ENCODE results near the gene LIMS2.

LIMS2 gene

DNA sequence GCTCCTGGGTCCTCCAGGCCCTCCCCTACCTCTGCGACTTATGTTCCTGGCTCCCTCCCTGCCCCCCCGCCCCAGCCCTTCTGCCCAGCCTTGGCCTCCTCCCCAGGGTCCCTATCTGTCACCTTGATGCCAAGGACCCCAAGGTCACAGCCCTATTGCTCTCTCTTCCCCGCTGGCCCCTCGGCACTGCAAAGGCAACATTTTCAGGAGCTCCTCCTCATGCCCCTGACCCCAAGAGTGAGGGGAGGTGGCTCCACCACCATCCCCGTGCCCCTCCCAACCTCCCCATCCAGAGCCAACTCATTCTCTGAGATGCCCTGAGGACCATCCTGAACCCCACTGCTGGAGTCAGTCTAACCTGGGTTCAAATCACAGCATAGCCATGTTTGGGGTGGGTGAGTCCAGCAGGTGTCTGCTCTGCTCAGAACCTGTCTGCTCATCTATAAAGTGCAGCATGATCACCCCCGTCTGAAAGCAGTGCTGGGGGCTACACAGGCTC lies 11.7 kb downstream of the LIMS2 start:
- no peak overlapping the region for H3K4me3 ChIP-seq (ENCODE audit: low read length)

DNA sequence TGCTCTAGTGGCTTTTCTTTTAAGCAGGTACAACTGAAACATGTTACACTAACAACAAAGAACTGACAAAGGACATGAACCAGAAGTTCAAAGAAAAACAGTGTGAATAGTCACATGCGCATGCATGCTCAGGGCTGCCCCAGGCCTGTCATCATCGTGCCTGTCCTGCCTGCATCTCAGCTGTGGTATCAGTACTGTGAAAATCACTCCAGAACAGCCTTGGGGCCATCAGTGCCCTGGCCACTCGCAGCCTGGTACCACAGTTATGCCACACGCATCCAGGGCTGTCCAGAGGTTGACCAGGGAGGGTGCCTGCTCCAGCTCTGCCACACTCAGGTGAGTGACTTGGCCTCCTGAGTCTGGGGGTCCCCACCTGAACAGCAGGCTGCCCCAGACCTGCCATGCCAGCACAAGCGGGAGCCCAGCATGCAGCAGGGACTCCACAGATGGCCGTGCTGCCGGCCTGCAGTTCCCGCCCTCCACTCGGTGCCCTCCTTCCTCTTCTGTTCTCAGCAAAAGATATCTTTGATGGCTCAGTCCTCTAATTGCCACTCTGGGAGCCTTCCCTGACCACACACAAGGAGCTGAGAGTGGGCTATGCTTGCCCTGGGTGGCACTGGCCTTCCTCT lies 12.3 kb downstream of the LIMS2 start:
- peaks cover 6% of the 10 kb centered on the region for H3K27me3 ChIP-seq (ENCODE audit: insufficient read depth, low read length, poor library complexity)
- H4K8ac ChIP-seq (ENCODE audit: low read depth, low read length): no peak overlapping the region
- no peaks in the 10 kb centered on the region for H3K36me3 ChIP-seq (ENCODE audit: control insufficient read depth, insufficient read depth, low read length)
- H3K56ac ChIP-seq (ENCODE audit: low read length): no peak overlapping the region
- no peak overlapping the region for H2BK15ac ChIP-seq (replicated peaks; ENCODE audit: low read depth)
- H2BK120ac ChIP-seq (ENCODE audit: low read depth, low read length): no peak overlapping the region
- no peak overlapping the region for H3K4me3 ChIP-seq (ENCODE audit: low read length)
- H4K5ac ChIP-seq (ENCODE audit: low read length): no peak overlapping the region
- H3K9ac ChIP-seq (ENCODE audit: low read length): no peak overlapping the region
- H2AK5ac ChIP-seq (ENCODE audit: low read length): no peak overlapping the region
- no peak for DNase-seq
- H3K4me1 ChIP-seq (ENCODE audit: control insufficient read depth, low read depth, low read length): peaks cover 2% of the 10 kb centered on the region
- no peak overlapping the region for H2BK5ac ChIP-seq (ENCODE audit: low read length)
- no peak overlapping the region for H3K18ac ChIP-seq (ENCODE audit: low read length)
- no CpG with 5 or more reads among the region's 9 CpGs for WGBS (ENCODE audit: extremely low coverage, insufficient coverage, low lambda C conversion rate)
- H3K79me2 ChIP-seq (ENCODE audit: control insufficient read depth, insufficient read depth, low read length): no peaks in the 10 kb centered on the region
- H3K79me1 ChIP-seq (ENCODE audit: low read length): no peaks in the 10 kb centered on the region
- no peak overlapping the region for H3K4me2 ChIP-seq (ENCODE audit: low read length)
- H3K23ac ChIP-seq (ENCODE audit: low read length): no peak overlapping the region
- H3K27ac ChIP-seq (ENCODE audit: low read depth, low read length): no peak overlapping the region
- no peak overlapping the region for H3K4ac ChIP-seq (ENCODE audit: low read depth, low read length)

More for the DNA sequence above, 11.7 kb downstream of the LIMS2 start:
- H3K4me1 ChIP-seq (ENCODE audit: control insufficient read depth, low read depth, low read length): peaks cover 2% of the 10 kb centered on the region
- H3K79me2 ChIP-seq (ENCODE audit: control insufficient read depth, insufficient read depth, low read length): no peaks in the 10 kb centered on the region
- H3K27me3 ChIP-seq (ENCODE audit: insufficient read depth, low read length, poor library complexity): peaks cover 6% of the 10 kb centered on the region
- DNase-seq: no peak
- H3K4me2 ChIP-seq (ENCODE audit: low read length): no peak overlapping the region
- H2BK15ac ChIP-seq (replicated peaks; ENCODE audit: low read depth): no peak overlapping the region
- no peak overlapping the region for H2BK5ac ChIP-seq (ENCODE audit: low read length)
- no peak overlapping the region for H3K27ac ChIP-seq (ENCODE audit: low read depth, low read length)
- H4K8ac ChIP-seq (ENCODE audit: low read depth, low read length): no peak overlapping the region
- H2AK5ac ChIP-seq (ENCODE audit: low read length): no peak overlapping the region
- H3K18ac ChIP-seq (ENCODE audit: low read length): no peak overlapping the region
- H3K56ac ChIP-seq (ENCODE audit: low read length): peak overlapping the region; percentile 65
- no CpG with 5 or more reads among the region's 6 CpGs for WGBS (ENCODE audit: extremely low coverage, insufficient coverage, low lambda C conversion rate)
- no peak overlapping the region for H2BK120ac ChIP-seq (ENCODE audit: low read depth, low read length)
- H4K5ac ChIP-seq (ENCODE audit: low read length): no peak overlapping the region
- no peak overlapping the region for H3K4ac ChIP-seq (ENCODE audit: low read depth, low read length)
- no peaks in the 10 kb centered on the region for H3K36me3 ChIP-seq (ENCODE audit: control insufficient read depth, insufficient read depth, low read length)
- no peak overlapping the region for H3K23ac ChIP-seq (ENCODE audit: low read length)
- no peak overlapping the region for H3K9ac ChIP-seq (ENCODE audit: low read length)
- no peaks in the 10 kb centered on the region for H3K79me1 ChIP-seq (ENCODE audit: low read length)

DNA sequence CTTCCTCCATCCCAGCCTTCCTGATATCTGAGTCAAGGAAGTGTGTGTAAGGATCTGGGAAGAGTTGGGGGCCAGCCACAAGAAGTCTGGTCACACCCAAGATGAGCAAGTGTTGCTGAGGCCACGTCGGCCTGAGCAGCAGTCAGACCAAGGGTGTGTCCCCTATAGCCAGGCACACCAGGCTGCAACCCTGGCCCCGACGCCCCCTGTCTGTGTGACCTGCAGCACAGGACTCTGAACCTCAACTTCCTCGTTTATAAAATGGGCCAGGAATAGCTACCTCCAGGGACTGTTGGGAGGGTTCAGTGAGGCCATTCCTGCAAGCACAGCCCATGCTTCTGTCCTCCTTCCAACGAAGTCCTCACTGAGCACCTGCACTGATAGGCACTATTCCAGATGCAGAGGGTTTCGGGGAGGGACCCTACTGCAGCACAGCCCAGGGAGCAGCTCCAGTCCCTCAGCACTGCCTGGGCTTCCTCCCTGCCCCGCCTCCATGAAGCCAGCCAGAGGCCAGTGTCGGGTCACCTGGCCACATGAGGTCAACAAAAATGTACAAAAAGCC lies 13.3 kb downstream of the LIMS2 start:
- Histone ChIP-seq H3K9ac (ENCODE audit: low read length) (no peak overlapping the region), H3K79me2 (ENCODE audit: control insufficient read depth, insufficient read depth, low read length) (no peaks in the 10 kb centered on the region), H3K23ac (ENCODE audit: low read length) (no peak overlapping the region), H3K4ac (ENCODE audit: low read depth, low read length) (no peak overlapping the region), H2BK15ac (replicated peaks; ENCODE audit: low read depth) (no peak overlapping the region), H3K56ac (ENCODE audit: low read length) (no peak overlapping the region), H2BK5ac (ENCODE audit: low read length) (no peak overlapping the region), H3K4me2 (ENCODE audit: low read length) (no peak overlapping the region), H4K5ac (ENCODE audit: low read length) (no peak overlapping the region), H2AK5ac (ENCODE audit: low read length) (no peak overlapping the region), H3K27ac (ENCODE audit: low read depth, low read length) (no peak overlapping the region), H3K18ac (ENCODE audit: low read length) (no peak overlapping the region), H3K4me3 (ENCODE audit: low read length) (no peak overlapping the region), H3K36me3 (ENCODE audit: control insufficient read depth, insufficient read depth, low read length) (no peaks in the 10 kb centered on the region), H4K8ac (ENCODE audit: low read depth, low read length) (no peak overlapping the region), H3K79me1 (ENCODE audit: low read length) (no peaks in the 10 kb centered on the region), H2BK120ac (ENCODE audit: low read depth, low read length) (no peak overlapping the region), H3K27me3 (ENCODE audit: insufficient read depth, low read length, poor library complexity) (peaks cover 6% of the 10 kb centered on the region), H3K4me1 (ENCODE audit: control insufficient read depth, low read depth, low read length) (peaks cover 2% of the 10 kb centered on the region)
- no CpG with 5 or more reads among the region's 9 CpGs for WGBS (ENCODE audit: extremely low coverage, insufficient coverage, low lambda C conversion rate)
- DNase-seq: no peak

DNA sequence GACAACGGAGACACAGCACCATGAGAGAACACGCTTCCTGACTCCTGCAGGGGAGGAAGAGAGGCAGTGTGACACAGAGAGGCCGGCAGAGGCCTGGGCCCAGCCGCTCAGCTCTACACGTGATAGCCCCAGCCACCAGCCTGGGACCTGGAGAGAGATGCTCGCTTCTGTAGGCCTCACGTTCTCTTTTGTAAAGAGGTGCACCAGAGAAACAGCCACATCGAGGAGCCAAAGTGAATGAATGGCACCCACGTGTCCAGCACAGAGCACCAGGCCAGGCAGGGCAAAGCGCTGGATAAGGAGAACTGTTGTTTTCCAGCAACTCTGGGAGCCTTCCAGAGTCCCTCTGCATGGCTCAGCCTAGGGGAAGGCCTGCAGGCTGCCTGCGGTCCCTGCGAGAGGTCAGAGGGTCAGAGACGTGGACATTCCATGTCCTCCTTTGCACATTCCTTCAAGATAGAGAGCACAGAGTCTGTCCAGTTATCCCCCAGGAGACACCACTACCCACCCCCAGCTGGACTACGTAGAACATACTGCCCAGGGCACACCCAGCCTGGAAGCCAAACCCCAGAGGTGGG lies 14.2 kb downstream of the LIMS2 start:
- Histone ChIP-seq H3K4me2 (ENCODE audit: low read length) (no peak overlapping the region), H3K79me1 (ENCODE audit: low read length) (no peaks in the 10 kb centered on the region), H2BK5ac (ENCODE audit: low read length) (no peak overlapping the region), H4K5ac (ENCODE audit: low read length) (no peak overlapping the region), H2AK5ac (ENCODE audit: low read length) (no peak overlapping the region), H3K9ac (ENCODE audit: low read length) (no peak overlapping the region), H3K36me3 (ENCODE audit: control insufficient read depth, insufficient read depth, low read length) (no peaks in the 10 kb centered on the region), H3K18ac (ENCODE audit: low read length) (no peak overlapping the region), H3K27ac (ENCODE audit: low read depth, low read length) (no peak overlapping the region), H4K8ac (ENCODE audit: low read depth, low read length) (no peak overlapping the region), H3K23ac (ENCODE audit: low read length) (no peak overlapping the region), H2BK120ac (ENCODE audit: low read depth, low read length) (no peak overlapping the region), H3K4ac (ENCODE audit: low read depth, low read length) (no peak overlapping the region), H3K56ac (ENCODE audit: low read length) (no peak overlapping the region), H3K79me2 (ENCODE audit: control insufficient read depth, insufficient read depth, low read length) (no peaks in the 10 kb centered on the region), H2BK15ac (replicated peaks; ENCODE audit: low read depth) (no peak overlapping the region), H3K27me3 (ENCODE audit: insufficient read depth, low read length, poor library complexity) (peaks cover 6% of the 10 kb centered on the region), H3K4me1 (ENCODE audit: control insufficient read depth, low read depth, low read length) (peaks cover 2% of the 10 kb centered on the region), H3K4me3 (ENCODE audit: low read length) (no peak overlapping the region)
- no peak for DNase-seq
- WGBS (ENCODE audit: extremely low coverage, insufficient coverage, low lambda C conversion rate): no CpG with 5 or more reads among the region's 14 CpGs

DNA sequence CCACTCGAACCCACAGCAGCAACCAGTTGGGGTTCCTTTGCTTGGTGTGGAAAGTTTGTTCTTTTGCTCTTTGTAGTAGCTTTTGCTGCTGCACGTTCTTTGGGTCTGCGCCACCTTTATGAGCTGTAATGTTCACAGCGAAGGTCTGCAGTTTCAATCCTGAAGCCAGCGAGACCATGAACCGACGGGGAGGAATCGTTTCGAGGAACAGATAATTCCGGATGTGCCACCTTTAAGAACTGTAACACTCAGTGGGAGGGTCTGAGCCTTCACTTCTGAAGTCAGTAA lies 15.1 kb downstream of the LIMS2 start:
- WGBS (ENCODE audit: extremely low coverage, insufficient coverage, low lambda C conversion rate): no CpG with 5 or more reads among the region's 10 CpGs
- Histone ChIP-seq H2BK120ac (ENCODE audit: low read depth, low read length) (no peak overlapping the region), H2BK15ac (replicated peaks; ENCODE audit: low read depth) (no peak overlapping the region), H3K4ac (ENCODE audit: low read depth, low read length) (no peak overlapping the region), H3K23ac (ENCODE audit: low read length) (no peak overlapping the region), H3K4me3 (ENCODE audit: low read length) (no peak overlapping the region), H4K8ac (ENCODE audit: low read depth, low read length) (no peak overlapping the region), H3K27me3 (ENCODE audit: insufficient read depth, low read length, poor library complexity) (peaks cover 6% of the 10 kb centered on the region), H2BK5ac (ENCODE audit: low read length) (no peak overlapping the region), H3K4me2 (ENCODE audit: low read length) (no peak overlapping the region), H4K5ac (ENCODE audit: low read length) (no peak overlapping the region), H3K27ac (ENCODE audit: low read depth, low read length) (no peak overlapping the region), H3K9ac (ENCODE audit: low read length) (no peak overlapping the region), H3K18ac (ENCODE audit: low read length) (no peak overlapping the region), H3K56ac (ENCODE audit: low read length) (no peak overlapping the region), H2AK5ac (ENCODE audit: low read length) (no peak overlapping the region), H3K36me3 (ENCODE audit: control insufficient read depth, insufficient read depth, low read length) (no peaks in the 10 kb centered on the region), H3K79me2 (ENCODE audit: control insufficient read depth, insufficient read depth, low read length) (no peaks in the 10 kb centered on the region), H3K4me1 (ENCODE audit: control insufficient read depth, low read depth, low read length) (peaks cover 2% of the 10 kb centered on the region), H3K79me1 (ENCODE audit: low read length) (no peaks in the 10 kb centered on the region)
- no peak for DNase-seq
